NCI-H510A treated with DMSO at 0.1 percent for 48 hours (cell line): ENCODE data around the gene IRF2BP2.
A peak's percentile ranks its signal among the peaks of the same experiment; 100 is the strongest.

Experiments used
- DNase-seq: peaks from one replicate; lab custom pipeline; 2025; lab: John Stamatoyannopoulos, UW

IRF2BP2 gene

DNA sequence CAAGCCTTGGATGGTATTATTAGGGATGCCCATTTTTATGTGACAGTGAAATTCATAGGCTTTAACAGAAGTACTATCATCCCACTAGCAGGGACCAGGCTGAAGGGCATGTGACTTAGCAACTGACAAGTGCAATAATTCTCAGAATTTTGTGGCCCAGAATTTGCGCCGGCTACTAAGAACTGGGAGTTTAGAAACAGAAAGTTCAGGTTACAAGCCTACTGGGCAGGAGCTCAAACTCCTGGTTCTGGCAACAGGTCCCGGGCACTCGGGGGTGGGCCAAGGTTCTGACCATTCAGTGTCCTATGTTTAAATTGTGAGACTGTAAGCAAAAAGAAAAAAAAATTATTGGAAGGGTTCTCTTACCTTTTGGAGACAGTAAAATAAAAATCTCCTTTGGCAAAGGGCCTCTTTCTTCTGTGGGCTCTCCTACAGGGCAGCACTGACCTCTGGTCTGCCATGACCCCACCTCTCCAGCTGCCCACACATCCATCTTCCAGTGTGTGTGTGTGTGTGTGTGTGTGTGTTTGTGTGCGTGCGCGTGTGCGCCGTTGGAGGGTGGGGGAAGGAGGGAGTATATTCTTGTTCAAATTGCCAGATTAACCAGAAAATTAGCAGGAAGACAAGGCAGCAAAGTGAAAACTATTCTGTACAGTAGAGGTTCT lies 26.1 kb downstream of the IRF2BP2 start:
- DNase-seq: no peak

DNA sequence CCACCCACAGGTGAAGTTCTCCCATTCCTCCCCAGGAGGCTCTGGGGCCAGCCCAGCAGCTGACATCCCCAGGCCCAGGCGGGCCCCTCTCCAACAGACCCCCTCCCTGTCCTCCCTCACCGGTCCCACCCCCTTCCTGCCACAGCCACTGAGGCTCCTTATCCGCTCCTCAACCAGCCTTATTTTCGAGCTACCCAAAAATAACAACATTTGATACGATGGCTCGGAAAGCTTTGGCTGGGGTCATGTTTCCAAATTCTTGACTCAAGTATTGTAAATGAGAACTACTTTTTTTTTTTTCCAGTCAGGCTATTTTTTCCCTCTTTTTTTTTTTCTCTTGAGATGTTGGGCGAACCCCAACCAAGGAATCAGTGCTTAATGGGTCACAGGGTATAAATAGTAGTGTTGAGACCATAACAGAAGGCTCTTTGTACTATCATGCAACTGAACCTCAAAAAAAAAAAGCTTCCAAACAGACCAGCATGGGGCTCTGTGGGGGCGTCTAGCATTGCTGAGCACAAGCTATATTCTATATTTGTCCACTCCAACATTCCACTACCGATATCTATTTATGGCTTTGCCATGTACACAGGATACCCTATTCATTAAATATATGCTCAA lies 27.2 kb downstream of the IRF2BP2 start:
- DNase-seq: no peak

DNA sequence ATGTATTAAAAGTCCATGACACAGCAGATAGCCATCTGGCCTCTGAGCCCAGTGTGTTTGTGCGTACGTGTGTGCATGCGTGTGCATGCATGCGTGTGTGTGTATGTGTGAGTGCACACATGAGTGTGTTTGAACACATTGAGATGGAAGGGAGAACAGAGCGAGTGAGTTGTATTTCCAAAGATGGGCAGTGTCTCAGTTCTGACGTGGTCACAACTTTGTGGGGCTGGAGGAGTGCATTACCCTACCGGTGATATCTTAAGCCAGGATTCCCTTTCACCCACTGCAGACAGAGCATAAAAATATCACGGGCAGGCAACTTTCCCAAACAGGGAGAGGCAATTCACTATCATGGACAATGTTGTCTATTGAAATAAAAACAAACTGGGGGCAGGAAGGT lies 27.8 kb downstream of the IRF2BP2 start:
- DNase-seq: no peak

DNA sequence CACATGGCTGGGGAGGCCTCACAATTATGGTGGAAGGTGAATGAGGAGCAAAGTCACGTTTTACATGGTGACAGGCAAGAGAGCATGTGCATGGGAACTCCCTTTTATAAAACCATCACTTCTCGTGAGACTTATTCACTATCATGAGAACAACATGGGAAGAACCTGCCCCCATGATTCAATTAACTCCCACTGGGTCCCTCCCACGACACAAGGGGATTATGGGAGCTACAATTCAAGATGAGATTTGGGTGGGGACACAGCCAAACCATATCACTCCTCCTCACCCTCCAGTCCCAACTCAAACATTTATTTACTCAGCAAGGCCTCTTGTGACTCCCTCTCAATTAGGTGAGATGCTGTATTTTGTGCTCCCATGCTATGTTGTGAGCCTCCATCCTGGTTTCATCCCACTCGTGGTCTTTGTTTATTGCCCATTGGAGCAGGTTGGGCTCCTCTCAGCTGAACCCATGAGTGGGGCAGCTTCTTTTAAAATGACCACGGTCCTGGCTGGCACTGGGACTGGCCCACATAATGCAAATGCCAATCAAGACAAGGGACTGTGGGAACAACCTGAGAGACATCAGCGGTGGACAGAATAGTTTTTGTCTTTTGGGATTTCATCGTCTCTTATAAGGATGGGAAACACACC lies 28.8 kb downstream of the IRF2BP2 start:
- no peak for DNase-seq

DNA sequence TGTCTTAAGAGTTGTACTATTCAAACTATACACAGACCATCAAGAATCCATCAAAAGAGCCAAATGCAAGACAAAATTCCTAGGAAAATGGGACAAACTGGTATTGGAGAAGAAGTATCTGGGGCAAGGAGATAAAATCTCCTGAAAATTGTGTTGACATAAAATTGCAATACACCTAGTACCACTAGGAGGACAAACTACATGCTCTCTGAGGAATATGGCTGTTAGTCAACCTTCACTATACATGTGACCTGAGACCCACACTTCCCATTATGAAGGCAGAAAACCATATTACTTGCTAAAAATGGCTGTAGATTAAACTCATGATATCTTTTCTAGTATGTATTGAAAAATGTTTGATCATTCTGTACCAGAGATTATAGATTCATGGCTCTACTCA lies 30.0 kb downstream of the IRF2BP2 start:
- DNase-seq: no peak

DNA sequence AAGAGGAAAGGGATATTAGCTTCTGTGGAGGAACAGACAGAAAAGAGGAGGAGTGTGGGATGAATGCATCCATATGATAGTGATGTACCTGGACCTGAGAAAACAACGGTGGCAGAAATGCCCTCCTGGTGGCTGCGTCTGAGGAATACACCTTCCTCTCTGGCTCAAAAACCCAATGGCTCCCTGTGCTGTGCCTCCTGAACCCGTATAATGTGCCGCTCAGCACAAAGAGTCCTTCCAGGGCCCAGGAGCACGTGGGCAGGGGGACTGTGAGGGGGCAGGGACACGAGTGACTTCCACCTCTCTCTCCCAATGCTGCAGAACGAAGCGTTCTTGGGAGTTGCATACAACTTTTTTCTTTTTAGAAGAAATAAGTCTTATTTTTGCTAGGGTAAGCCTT lies 31.2 kb downstream of the IRF2BP2 start:
- no peak for DNase-seq

DNA sequence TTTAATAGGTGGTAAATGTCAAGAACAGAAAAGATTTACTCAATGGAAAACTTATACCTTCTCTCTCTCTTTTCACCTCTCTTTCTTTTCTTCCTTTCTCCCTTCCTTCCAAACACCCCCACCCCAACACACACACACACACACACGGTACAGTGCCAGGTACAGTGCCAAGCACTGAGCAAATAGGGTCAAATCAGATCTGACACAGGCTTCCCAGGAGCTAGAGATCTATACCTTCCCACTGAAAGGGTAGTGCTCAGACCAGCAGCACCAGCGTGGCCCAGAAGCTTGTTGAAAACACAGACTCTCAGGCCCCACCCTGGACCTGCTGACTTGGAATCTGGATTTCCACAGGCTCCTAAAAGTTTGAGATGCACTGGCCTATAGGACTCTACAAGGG lies 31.9 kb downstream of the IRF2BP2 start:
- no peak for DNase-seq

DNA sequence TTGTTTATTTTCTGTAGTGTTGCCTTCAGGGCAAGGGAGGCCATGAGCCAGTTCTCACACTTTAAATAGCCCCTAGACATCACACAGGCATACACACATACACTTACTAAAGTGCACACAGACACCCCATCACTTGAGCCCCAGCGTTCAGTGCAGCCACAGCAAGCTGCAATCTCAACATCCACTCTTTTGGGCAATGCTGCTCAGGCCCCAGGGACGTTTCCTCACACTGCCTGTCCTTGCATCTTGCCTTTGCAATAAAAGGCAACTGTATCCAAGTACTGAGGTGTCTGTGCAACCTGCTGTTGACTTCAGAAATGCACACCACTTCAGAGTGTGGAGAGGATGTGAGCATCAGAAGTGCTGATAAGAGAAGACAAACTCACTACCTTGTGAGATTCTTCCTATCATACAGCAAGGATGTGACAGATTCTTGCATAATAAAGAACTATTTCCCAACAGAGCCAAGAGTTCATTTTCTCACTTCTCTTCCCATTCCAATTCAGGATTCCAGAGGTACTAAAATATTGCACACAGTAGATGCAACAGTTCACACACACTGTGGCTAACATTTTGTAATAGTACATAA lies 36.2 kb downstream of the IRF2BP2 start:
- DNase-seq: no peak

DNA sequence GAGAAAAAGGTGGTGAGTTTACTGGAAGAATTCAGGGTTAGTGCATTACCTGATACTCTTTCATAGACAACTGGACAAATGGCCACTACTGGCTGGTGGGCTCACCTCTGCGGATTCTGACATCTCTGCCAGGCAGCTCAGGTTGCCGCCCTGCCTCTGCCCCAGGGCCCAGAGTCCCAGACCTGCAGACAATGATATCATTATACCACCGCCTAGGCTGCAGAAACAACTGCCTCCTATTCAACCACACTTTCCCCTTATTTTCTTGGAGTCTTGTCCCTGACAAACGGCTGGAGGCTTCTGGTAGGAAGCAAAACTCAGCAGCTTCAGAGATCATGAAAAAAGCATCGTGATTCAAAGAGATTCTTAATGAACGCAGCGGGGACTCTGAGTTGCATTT lies 37.0 kb downstream of the IRF2BP2 start:
- no peak for DNase-seq

DNA sequence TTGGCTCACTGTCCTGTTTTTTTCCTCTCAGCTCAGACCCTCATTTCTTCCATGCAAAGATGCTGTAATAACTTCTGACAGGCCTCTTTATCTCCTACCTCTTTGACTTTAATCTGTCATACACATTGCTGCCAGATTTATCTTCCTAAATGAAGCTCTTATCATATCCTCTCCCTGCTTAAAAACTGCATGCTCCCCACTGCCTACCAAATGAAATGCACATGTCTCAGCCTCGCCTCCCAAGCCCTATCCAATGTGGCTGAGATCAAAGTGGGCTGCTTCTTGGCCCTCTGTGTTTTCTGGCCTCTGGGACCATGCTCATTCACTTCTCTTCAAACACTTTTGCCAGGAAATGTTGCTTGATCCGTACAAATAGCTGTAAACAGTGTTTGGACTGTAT lies 38.3 kb downstream of the IRF2BP2 start:
- DNase-seq: no peak

DNA sequence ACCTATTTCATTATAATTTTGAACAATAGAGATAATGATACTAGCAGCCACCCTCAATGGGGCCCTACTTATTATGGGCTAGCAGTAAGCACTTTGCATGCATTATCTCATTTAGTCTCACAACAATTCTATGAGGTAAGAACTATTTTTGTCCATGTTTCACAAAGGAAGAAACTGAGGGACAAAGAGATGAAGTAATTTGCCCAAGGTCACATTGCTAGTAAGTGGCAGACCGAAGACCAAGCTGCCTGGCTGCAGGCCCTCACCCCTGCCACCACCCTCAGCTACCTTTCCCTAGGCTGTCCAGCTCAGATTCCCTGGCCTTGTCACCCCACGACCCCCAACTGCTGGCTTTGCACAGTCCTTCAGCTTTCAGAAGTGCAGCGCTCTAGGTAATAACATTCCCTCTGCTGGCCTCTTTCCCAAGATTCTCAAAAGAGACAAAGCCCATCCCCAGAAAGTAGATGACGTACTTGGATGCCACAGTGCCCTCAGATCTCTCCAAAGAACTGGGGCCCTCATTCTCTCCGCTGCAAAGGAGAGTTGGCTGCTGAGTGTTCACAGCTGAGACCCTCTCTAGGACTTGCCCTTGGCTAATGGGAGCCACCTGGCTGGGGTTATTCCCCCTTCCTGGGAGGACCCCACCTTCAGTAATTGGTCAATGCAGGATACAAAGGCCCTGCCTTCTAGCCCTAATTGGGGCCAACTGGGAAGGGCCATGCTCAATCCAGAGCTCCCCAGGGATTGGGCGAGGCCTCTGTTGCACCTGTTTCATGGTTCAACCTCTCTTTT lies 39.5 kb downstream of the IRF2BP2 start:
- DNase-seq: no peak

DNA sequence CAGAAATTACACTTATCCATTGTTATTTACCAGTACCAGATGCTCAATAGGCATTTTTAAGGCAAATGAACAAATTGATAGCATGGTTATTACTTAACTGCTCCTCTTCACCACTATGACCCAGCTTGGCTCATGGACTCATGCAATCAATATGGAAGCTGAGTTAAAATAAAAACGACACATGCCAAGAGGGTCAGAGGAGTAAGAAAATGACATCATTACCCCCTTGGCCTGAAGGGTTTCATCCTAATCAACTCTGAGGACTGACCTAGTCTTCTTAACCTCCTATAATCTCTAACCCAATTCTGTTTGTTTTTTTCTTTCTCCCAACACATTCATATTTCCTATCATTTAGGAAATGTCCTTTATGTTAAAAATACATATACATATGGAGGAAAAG lies 41.6 kb downstream of the IRF2BP2 start:
- no peak for DNase-seq

DNA sequence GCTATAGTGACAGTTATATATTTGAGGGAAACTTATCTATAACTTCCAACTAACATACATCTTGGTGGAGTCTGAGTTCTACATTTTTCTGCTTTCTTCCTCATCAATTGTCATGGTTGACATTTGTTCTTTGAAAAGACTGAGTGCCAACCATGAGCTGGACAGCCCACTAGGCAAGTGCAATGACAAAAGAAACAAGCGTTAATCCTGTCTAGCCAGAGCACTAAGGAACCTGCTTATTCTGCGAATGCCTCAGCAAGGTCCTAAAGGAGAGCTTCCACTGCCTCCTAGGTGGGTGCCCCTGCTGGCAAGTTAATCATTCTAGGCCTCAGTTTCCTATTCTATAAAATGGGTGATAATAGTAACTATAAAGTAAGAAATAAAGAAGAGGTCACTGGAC lies 44.8 kb downstream of the IRF2BP2 start:
- no peak for DNase-seq

DNA sequence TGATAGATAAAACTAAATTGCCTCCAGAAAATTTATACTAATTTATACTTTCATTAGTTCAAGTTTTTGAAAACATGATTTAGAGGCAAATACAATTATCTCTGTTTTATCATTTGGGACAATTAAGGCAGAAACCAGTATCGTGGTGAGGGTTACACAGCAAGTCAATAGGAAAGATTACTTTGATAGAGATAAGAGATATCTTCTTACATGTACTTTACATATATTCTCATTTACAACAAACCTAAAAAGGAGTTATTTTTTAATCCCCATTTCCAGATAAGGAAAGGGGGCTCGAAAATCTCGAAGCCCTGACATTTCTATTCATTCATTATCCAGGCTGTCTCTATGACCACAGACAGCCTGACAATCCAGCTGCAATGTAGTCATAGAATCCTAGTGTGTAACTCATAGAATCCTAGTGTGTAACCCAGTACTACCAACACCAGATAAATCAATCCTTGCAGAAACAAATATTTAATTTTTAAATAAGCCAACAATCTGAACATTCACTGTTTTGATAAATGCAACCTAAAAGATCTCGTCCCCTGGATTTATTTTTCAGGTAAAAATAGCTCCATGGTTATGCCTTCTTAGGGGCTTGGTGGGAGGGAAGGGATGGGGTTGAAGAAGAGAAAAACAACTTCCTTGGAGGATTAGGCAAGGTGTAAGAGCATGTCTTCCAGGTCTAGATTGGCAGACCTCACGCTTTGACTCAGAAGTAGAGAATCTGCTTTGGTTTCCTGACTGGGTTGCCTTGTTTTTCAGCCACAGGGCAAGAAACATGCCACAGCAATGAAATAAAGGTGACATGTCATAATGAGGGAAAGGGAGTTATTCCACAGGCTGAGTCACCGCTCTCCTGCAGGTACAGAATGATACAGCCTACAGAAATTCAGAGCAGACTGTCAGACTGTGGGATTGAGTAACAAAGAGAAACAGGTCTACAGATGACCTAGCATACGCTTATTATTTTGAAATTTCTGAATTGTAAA lies 45.6 kb downstream of the IRF2BP2 start:
- DNase-seq: no peak

DNA sequence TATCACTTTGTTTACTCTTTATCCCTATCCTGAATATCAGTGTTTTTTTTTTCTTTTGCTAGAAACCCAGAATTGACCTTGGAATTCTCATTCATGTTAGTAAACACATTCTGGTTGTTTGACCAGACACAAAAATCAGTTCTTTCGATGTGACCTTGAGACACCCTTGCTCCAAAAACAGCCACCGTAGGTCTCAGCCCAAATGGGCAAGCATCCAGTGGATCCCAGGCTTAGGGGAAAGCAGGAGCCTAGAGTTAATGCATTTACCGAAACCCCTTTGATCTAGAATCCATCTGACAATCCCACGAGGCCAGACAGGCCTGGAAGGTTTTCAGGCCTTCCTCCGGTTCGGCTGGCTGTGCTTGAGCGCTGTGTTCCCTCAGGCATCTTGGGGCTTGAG lies 47.6 kb downstream of the IRF2BP2 start:
- no peak for DNase-seq

DNA sequence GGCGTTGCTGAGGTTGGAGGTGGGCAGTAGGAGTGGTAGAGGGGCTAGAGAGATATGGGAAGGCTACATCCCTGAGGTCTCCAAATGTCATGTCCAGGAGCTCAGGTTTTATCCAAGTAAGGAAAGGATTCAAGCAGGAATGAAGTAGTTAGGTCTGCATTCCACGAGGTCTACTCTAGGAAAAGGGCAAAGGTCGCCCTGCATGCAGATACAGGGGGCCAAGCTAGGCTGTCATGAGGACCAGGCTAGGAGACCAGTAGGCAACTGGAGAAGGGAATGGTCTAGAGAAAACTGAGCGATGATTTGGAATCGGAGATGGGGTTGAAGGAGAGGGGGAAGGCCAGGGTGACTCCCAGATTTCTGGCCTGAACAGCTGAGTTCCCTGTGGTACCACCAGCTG lies 48.7 kb downstream of the IRF2BP2 start:
- no peak for DNase-seq

DNA sequence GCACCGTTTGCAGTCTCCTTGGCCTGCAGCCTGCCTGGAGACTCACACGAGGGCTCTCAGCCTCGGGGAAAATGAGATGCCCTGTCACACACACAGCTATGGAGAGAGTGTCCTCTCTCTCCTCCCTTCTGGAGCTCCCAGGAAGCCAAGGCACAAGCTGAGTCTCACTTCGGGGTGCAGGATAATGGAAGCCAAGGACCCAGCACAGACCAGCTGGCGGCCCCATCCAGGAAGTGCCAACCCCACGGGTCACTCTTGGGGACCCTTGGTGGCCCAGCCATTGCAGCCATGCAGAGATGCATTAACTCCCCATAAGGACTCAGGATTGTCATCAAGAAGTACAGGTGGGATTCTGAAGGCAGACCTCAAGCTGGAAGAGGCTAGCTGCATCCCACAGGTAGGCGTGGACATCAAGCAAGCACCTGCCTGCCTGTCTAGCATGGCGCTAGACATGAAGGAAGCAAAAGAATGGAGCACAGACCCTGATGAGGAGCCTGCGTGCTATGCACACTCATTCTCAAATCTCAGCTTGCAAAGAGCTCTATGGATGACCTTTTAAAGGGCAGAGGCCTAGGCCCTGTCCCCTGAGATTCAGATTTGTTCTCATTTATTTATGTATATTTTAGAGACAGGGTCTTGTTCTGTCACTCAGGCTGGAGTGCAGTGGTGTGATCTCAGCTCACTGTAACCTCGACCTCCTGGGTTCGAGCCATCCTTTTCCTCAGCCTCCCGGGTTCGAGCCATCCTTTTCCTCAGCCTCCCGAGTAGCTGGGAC lies 49.9 kb downstream of the IRF2BP2 start:
- no peak for DNase-seq

DNA sequence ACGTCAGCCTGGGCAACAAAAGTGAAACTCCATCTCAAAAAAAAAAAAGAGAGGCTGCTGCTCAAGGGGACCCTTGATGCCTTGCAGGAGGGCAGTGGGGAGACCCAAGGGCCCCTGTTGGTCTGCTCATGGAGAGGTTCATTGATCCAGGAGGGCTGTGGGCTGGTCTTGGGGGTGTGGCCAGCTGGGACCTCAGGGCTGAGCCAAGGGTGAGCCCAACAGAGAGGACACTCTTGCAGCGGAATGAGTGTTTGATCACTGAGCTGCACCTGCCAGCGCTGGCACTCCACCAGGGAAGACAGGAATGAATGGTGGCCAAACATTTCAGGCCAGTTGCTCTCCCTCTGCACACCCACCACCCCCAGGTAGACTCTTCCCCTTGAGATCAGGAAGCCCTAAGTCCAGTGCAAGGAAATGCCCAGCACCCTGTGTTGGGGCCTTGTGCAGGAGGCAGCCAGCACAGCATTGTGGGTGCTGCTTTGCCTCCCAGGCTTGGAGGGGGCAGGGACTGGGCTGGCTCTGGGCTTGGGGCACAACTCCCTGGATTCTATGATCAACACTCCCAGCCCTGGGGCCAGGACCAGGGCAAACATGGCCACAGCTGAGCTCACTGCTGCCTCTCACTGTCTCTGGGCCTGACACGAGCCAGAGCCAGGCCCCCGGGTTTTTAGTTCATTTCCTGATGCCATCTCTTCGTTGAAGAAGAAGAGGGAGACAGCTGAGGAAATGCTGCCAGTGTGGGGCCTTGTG lies 50.7 kb downstream of the IRF2BP2 start:
- peak; percentile 52 for DNase-seq

DNA sequence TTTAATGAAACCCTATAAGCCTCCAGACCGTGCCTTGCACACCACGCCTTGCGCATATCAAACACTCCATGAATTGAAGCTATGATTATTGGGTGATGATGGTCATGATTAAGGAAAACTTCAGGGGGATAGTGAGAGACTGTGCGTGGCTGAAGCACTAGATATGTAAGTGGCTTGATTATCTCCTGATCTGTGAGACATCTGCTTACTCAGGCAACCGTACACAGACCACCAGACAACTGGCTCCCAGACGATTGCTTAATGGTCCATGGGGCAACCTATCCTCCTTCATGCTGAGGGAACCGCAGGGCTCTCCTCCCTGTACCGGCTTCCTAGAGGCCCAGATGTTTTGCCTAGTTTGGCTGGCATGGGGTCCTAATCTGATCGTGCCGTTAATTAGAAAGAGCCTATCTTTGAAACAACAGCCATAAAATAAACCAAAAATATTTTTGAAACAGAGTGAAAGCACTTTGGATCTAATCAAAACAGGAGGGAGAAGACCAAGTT lies 51.6 kb downstream of the IRF2BP2 start:
- DNase-seq: no peak
